HL-60 (cell line): Measurements from ENCODE around the gene SNAI3.

Experiments used
- CTCF ChIP-seq: IDR thresholded peaks from one replicate; pipeline ENCODE4 v1.5.1; 2011; ENCODE audit warnings: low read length, control low read depth, inconsistent platforms; ENCODE audit not compliant: insufficient read depth
- POLR2AphosphoS5 ChIP-seq: IDR thresholded peaks from 2 replicates; pipeline ENCODE4 v1.6.1; 2012; ENCODE audit warnings: low read depth

GRCh38 chr16:88702371-88703210 is 16.3 kb upstream of the SNAI3 start:
- TF ChIP-seq CTCF, result no peak
- no peak for TF ChIP-seq POLR2AphosphoS5
